Glomerular visceral epithelial cell (primary cell): ENCODE measurements around the gene GPR84.
A peak's percentile ranks its signal among the peaks of the same experiment; 100 is the strongest.

Experiments used
- DNase-seq: peaks from one replicate; pipeline ENCODE4 v3.0.0-alpha.2; 2016; ENCODE audit errors: extremely low spot score

Gene GPR84

GRCh38 chr12:54364413-54364812 lies at the start of gene GPR84:
Gene GPR84, minus strand, starts transcription at chr12:54364486. Its CDS starts 635 bp downstream, at chr12:54363851.
- DNase-seq = no peak

- DNase-seq = no peak
Measured at GRCh38 chr12:54413284-54414190, 49.3 kb upstream of the GPR84 start.

- DNase-seq = no peak
Measured at GRCh38 chr12:54412786-54413185, 48.5 kb upstream of the GPR84 start.

GRCh38 chr12:54412348-54412747 lies 48.1 kb upstream of the GPR84 start:
- no peak for DNase-seq

GRCh38 chr12:54411391-54412241 lies 47.3 kb upstream of the GPR84 start:
- peak; percentile 76 for DNase-seq

- DNase-seq = no peak
Measured at GRCh38 chr12:54409267-54409666, 45.0 kb upstream of the GPR84 start.

GRCh38 chr12:54407183-54407905 lies 43.1 kb upstream of the GPR84 start:
- DNase-seq = no peak

GRCh38 chr12:54405573-54405972 lies 41.3 kb upstream of the GPR84 start:
- no peak for DNase-seq

- DNase-seq = no peak
Measured at GRCh38 chr12:54405106-54405505, 40.8 kb upstream of the GPR84 start.

- DNase-seq = peak; percentile 47
Measured at GRCh38 chr12:54404061-54405004, 40.0 kb upstream of the GPR84 start.

- no peak for DNase-seq
Measured at GRCh38 chr12:54401119-54401518, 36.8 kb upstream of the GPR84 start.

- DNase-seq = peak; percentile 82
Measured at GRCh38 chr12:54398995-54399793, 34.9 kb upstream of the GPR84 start.

GRCh38 chr12:54398218-54398617 lies 33.9 kb upstream of the GPR84 start:
- DNase-seq = no peak

- DNase-seq = no peak
Measured at GRCh38 chr12:54397157-54397556, 32.9 kb upstream of the GPR84 start.

- no peak for DNase-seq
Measured at GRCh38 chr12:54395545-54395944, 31.3 kb upstream of the GPR84 start.

GRCh38 chr12:54394986-54395385 lies 30.7 kb upstream of the GPR84 start:
- DNase-seq = no peak

- no peak for DNase-seq
Measured at GRCh38 chr12:54394281-54394719, 30.0 kb upstream of the GPR84 start.

- DNase-seq = no peak
Measured at GRCh38 chr12:54393743-54394142, 29.5 kb upstream of the GPR84 start.

- no peak for DNase-seq
Measured at GRCh38 chr12:54393207-54393609, 28.9 kb upstream of the GPR84 start.
